B cell (primary cell): ENCODE measurements around the gene CARD10. TPM values are rescaled to one million over a fixed set of nuclear protein-coding genes. Genes with fewer than 3 reads are reported as not detected.

ENCODE experiments used
- ATAC-seq: fragments of 200-7000 bp; cut with Tn5 transposase; one replicate; pipeline ENCODE4 v1.10.0; 2021; ENCODE audit warnings: low read depth, mild to moderate bottlenecking, moderate number of reproducible peaks, moderate library complexity
- CTCF ChIA-PET: fragments of 350-600 bp; sonication (Branson Sonifier 250); formaldehyde crosslinking; loops from one replicate; lab custom pipeline; 2021; ENCODE audit warnings: antibody characterized with exemption, inconsistent platforms; lab: Charles Lee
- POLR2A ChIA-PET: fragments of 350-600 bp; sonication (Branson Sonifier 250); formaldehyde crosslinking; loops from one replicate; lab custom pipeline; 2021; ENCODE audit warnings: antibody characterized with exemption; lab: Charles Lee
- DNase-seq: peaks from one replicate; pipeline ENCODE4 v3.0.0; 2013
- H2AFZ ChIP-seq: 2 replicates; pipeline ENCODE4 v1.6.1; 2012; ENCODE audit warnings: mild to moderate bottlenecking, low read depth, low read length; ENCODE audit not compliant: insufficient read depth, poor library complexity, severe bottlenecking
- H3K27ac ChIP-seq, 2 donors: 1 replicate in 1 of 2; 2 replicates in 1 of 2; pipeline ENCODE4 v1.5.1; 2012 to 2013; ENCODE audit warnings: low read length in 2 of 2, mild to moderate bottlenecking in 2 of 2, moderate library complexity in 1 of 2
- H3K27me3 ChIP-seq, 4 experiments: fragments of 200-600 bp in 1 of 4; sonication (generic) in 1 of 4; replicated peaks in 1 of 4; 1 replicate in 2 of 4; 2 replicates in 2 of 4; pipeline versions ENCODE4 v1.6.1 to v1.7.0; 2013 to 2016; ENCODE audit warnings: low read length in 3 of 4, mild to moderate bottlenecking in 2 of 4, mixed read lengths in 1 of 4, moderate library complexity in 1 of 4; ENCODE audit not compliant: insufficient read depth in 4 of 4, control insufficient read depth in 3 of 4; ENCODE audit errors: control extremely low read depth in 1 of 4
- H3K36me3 ChIP-seq, 2 experiments: replicated peaks in 1 of 2; 1 replicate in 1 of 2; 2 replicates in 1 of 2; pipeline versions ENCODE4 v1.6.1 to v1.7.1; 2013; ENCODE audit warnings: low read length in 1 of 2; ENCODE audit not compliant: insufficient read depth in 2 of 2, control insufficient read depth in 1 of 2; ENCODE audit errors: control extremely low read depth in 1 of 2, extremely low read depth in 1 of 2
- H3K4me1 ChIP-seq, 2 donors: fragments of 200-600 bp in 1 of 2; sonication (generic) in 1 of 2; 1 replicate in 1 of 2; 2 replicates in 1 of 2; pipeline versions ENCODE4 v1.5.1 to v1.6.1; 2013 to 2017; ENCODE audit warnings: low read length in 2 of 2; ENCODE audit not compliant: control insufficient read depth in 2 of 2, insufficient read depth in 2 of 2
- H3K4me2 ChIP-seq: replicated peaks from 2 replicates; pipeline ENCODE3; 2012; ENCODE audit warnings: mild to moderate bottlenecking, low read depth, low read length; ENCODE audit not compliant: poor library complexity, severe bottlenecking
- H3K4me3 ChIP-seq, 5 experiments: fragments of 200-600 bp in 1 of 5; sonication (generic) in 1 of 5; 1 replicate in 3 of 5; 2 replicates in 2 of 5; pipeline versions ENCODE4 v1.5.1 to v1.7.0; 2011 to 2016; ENCODE audit warnings: low read length in 4 of 5, mild to moderate bottlenecking in 4 of 5, low read depth in 2 of 5, control low read depth in 1 of 5, moderate library complexity in 1 of 5; ENCODE audit not compliant: insufficient read depth in 1 of 5; ENCODE audit errors: control extremely low read depth in 1 of 5, extremely low read depth in 1 of 5
- H3K79me2 ChIP-seq: fragments of 200-600 bp; sonication (generic); one replicate; pipeline ENCODE4 v1.6.0; 2016; ENCODE audit warnings: low read length; ENCODE audit not compliant: control insufficient read depth, insufficient read depth
- H3K9ac ChIP-seq: fragments of 200-600 bp; sonication (generic); 2 replicates; pipeline ENCODE4 v1.6.1; 2017; ENCODE audit warnings: mild to moderate bottlenecking, low read length, moderate library complexity
- H3K9me3 ChIP-seq, 3 donors: one replicate each; pipeline versions ENCODE4 v1.6.1 to v1.7.1; 2013; ENCODE audit warnings: low read length in 2 of 3; ENCODE audit not compliant: control insufficient read depth in 2 of 3, insufficient read depth in 1 of 3; ENCODE audit errors: control extremely low read depth in 1 of 3
- H4K20me1 ChIP-seq: 2 replicates; pipeline ENCODE4 v1.6.0; 2012; ENCODE audit warnings: mild to moderate bottlenecking, low read length; ENCODE audit not compliant: insufficient read depth, control insufficient read depth, poor library complexity, severe bottlenecking
- H3K27ac Mint-ChIP-seq: one replicate; pipeline ENCODE4 v1.8.0; 2021; ENCODE audit warnings: mixed read lengths
- H3K27me3 Mint-ChIP-seq: one replicate; pipeline ENCODE4 v1.8.0; 2021; ENCODE audit warnings: mixed read lengths
- H3K4me1 Mint-ChIP-seq: one replicate; pipeline ENCODE4 v1.8.0; 2021; ENCODE audit warnings: mixed read lengths
- H3K4me3 Mint-ChIP-seq: one replicate; pipeline ENCODE4 v1.8.0; 2021; ENCODE audit warnings: mixed read lengths
- H3K9me3 Mint-ChIP-seq: one replicate; pipeline ENCODE4 v1.8.0; 2022; ENCODE audit warnings: mixed read lengths; ENCODE audit not compliant: insufficient read depth
- EZH2 ChIP-seq: IDR thresholded peaks from 2 replicates; pipeline ENCODE4 v1.6.1; 2012; ENCODE audit warnings: borderline replicate concordance, low read depth, mild to moderate bottlenecking, moderate library complexity, low read length; ENCODE audit not compliant: insufficient read depth, poor library complexity, severe bottlenecking
- WGBS: methylation state at CpG from one replicate; pipeline ENCODE4 v1.1.5; 2013; ENCODE audit warnings: missing lambda C conversion rate; ENCODE audit not compliant: insufficient coverage; 5-methylcytosine and 5-hydroxymethylcytosine counted together
- intact Hi-C: fragments of 100-400 bp; cut with micrococcal nuclease; formaldehyde crosslinking; loops from one replicate; pipeline ENCODE4 v1.10.0; 2022
- polyA plus RNA-seq: library from polyadenylated mRNA; depleted of rRNA; stranded (reverse); fragments of >200 nt; gene quantifications from 2 replicates; pipeline ENCODE4 v1.2.3, GENCODE V29; 2012
- total RNA-seq, 2 donors: library from RNA; stranded (reverse); fragments of 120-200 nt in 1 of 2; gene quantifications; 1 replicate in 1 of 2; 2 replicates in 1 of 2; pipeline versions ENCODE4 v1.2.3 to v1.2.4, GENCODE V29; 2013 to 2022
- TF ChIP-seq, protein P1 (sequence below): fragments of 200-600 bp; IDR thresholded peaks from one replicate; pipeline ENCODE4 v1.8.0; 2022; ENCODE audit warnings: antibody characterized with exemption, mild to moderate bottlenecking

Gene CARD10
- total and polyA plus RNA-seq, 2 donors (not counting 1 experiment from before 2014, with no cell fraction given): not detected

DNA sequence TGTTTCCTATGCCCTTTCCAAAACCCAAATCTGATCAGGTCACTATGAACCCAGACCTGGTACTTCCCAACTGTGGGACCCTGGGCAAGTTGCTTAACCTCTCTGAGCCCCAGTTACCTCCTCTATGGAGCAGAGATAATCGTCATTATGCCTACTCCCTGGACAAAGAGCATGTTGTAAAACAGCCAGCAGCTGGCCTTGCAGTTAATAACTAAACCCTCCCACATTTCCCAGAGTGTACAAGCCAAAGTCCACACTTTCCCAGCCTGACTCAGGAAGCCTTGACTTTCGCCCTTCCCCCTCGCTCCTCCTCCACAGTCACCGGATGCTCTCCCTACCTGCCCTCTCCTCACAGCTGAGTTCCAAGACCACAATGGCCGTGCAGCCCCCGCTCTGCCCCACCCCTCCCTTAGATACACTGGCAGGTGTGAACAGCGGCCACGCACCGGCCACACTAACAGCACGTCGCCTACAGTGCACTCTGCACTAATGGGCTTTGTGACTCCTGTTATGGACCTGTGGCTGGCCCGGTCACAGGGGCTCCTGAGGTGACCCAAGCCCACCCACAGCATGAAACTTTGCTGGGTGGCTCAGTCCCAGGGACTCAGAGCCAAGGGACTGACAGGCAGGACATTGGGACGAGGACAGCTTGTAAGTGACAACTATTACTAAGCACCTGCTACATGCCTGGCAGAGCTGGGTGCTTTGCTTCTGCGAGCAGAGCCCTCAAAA, 17.4 kb downstream of the CARD10 start:
- TF ChIP-seq EZH2: no peak
- TF ChIP-seq, protein P1, sequence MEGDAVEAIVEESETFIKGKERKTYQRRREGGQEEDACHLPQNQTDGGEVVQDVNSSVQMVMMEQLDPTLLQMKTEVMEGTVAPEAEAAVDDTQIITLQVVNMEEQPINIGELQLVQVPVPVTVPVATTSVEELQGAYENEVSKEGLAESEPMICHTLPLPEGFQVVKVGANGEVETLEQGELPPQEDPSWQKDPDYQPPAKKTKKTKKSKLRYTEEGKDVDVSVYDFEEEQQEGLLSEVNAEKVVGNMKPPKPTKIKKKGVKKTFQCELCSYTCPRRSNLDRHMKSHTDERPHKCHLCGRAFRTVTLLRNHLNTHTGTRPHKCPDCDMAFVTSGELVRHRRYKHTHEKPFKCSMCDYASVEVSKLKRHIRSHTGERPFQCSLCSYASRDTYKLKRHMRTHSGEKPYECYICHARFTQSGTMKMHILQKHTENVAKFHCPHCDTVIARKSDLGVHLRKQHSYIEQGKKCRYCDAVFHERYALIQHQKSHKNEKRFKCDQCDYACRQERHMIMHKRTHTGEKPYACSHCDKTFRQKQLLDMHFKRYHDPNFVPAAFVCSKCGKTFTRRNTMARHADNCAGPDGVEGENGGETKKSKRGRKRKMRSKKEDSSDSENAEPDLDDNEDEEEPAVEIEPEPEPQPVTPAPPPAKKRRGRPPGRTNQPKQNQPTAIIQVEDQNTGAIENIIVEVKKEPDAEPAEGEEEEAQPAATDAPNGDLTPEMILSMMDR: no peak
- H2AFZ ChIP-seq: peak overlapping the region; percentile 25
- ChIA-PET POLR2A (no interaction called here), CTCF (interaction anchor here (0.8 to 1.0 kb wide), 3 partner anchors 16 to 29 kb away, joined by 3 read pairs; partner anchors contain the start of gene MFNG)
- intact Hi-C loops: no loop called here
- no peak for ATAC-seq
- peaks cover 0 to 28% (median 1%) of the 10 kb centered on the region in 4 experiments for H3K27me3 ChIP-seq
- H3K9me3 ChIP-seq: no peaks in the 10 kb centered on the region
- no peak overlapping the region for H3K27ac Mint-ChIP-seq
- H3K4me3 ChIP-seq: no peak overlapping the region
- peaks cover 0 to 7% of the 10 kb centered on the region in 2 donors for H3K4me1 ChIP-seq
- H3K27ac ChIP-seq: no peak overlapping the region
- H4K20me1 ChIP-seq: no peaks in the 10 kb centered on the region
- no peak for DNase-seq
- H3K4me3 Mint-ChIP-seq: no peak overlapping the region
- no peak overlapping the region for H3K9ac ChIP-seq
- no peak overlapping the region for H3K4me2 ChIP-seq
- H3K36me3 ChIP-seq: no peaks in the 10 kb centered on the region
- 66% methylated on average over 14 of the region's 14 CpGs for WGBS
- no peaks in the 10 kb centered on the region for H3K79me2 ChIP-seq
- H3K27me3 Mint-ChIP-seq: peaks cover 17% of the 10 kb centered on the region
- no peaks in the 10 kb centered on the region for H3K4me1 Mint-ChIP-seq
- no peaks in the 10 kb centered on the region for H3K9me3 Mint-ChIP-seq
